ENCODE results near the gene TEK.

TEK gene

DNA sequence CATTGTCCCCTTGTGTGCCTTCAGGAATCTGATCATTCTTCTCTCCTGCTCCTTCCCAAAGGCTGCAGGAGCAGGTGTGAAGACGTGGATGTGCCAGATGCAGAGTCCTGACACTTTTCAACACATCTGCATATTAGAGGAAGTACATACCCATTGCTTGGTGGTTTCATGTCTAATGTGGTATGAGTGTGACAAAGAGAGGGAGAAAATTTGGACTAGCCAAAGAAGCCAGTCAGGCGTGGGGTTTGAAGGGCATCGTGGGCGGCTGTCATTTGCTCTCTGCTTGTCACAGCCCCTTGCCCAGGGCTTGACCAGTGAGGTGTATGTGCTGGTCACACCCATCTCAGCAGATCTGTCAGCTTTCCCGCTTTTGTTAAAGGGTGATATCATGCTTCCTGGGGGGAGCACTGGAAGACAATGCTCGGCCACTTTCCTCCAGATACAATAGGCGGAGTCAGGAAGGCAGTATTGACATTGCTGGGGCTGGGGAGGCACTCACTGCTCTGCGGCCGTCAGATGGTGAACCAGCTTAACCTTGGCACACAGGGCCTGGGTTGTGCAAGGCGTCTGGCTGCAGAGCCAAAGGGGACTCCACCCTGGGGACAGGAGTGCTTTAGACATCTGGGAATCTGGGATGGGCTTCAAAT is 8.6 kb downstream of the TEK start:
- Histone ChIP-seq H3K27ac (peak overlapping the region in 4 of 21 experiments; percentile 2 to 44 (median 36)), H3K4me3 (no peak overlapping the region)

DNA sequence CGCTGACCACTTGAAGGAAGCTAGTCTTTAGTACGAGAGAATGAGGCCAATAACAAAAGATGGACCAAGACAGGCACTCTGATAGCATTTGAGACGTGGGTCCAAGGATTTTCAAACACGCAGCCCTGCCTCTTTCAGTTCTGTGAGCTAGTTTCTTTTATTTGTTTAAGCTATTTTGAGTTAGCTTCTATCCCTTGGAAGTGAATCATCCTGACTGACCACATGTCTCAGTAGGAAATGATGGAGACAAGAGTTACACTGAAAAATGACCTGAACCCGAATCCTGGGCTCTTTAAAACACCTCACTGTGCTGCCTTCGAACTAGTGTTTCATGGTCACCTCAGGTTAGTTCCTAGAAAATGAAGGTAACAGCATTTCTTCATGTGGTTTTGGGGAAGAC is 9.9 kb downstream of the TEK start:
- no peak overlapping the region for H3K4me3 ChIP-seq
- H3K27ac ChIP-seq: peak overlapping the region in 3 of 21 experiments; percentile 22 to 38 (median 29)

DNA sequence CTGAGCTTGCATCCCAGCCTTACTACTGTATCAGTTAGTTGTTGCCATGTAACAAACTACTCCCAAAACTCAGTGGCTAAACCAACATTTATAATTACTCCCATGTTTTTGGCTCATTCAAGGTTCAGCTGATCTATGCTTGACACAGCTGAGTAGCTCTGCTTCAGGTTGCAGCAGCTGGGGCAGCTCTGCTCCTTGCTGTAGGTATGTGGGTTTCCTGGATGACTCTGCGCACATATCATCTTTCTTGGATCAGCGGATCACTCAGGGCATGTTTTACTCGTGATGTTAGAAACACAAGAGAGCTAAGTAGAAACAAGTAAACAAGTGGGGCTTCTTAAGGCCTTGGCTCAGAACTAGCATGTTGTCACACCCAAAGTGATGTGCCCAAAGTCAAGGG is 15.1 kb downstream of the TEK start:
- H3K27ac ChIP-seq: peak overlapping the region in 1 of 21 experiments; percentile 34
- H3K4me3 ChIP-seq: no peak overlapping the region

GRCh38 chr9:27125030-27125429 is 16.0 kb downstream of the TEK start:
- H3K4me3 ChIP-seq: no peak overlapping the region
- H3K27ac ChIP-seq: peak overlapping the region in 5 of 21 experiments; percentile 25 to 45 (median 34)

GRCh38 chr9:27125936-27126335 is 16.9 kb downstream of the TEK start:
- H3K4me3 ChIP-seq: no peak overlapping the region
- no peak overlapping the region for H3K27ac ChIP-seq

DNA sequence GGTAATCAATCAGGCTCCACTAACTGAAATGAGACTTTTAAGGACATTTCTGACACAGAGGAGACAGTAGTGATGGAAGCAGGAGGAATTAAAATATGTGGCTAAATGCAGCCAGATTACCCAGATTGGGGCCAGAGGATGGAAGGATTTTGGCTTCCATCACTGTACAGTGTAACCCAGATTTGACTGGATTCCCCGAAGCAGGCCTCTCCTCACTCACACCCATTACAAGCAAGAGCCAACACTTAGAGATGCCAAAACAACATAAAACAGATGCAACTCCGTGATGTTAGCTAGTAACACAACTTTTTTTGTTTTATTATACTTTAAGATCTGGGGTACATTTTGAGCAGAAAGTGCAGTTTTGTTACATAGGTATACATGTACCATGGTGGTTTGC is 17.6 kb downstream of the TEK start:
- H3K4me3 ChIP-seq: no peak overlapping the region
- H3K27ac ChIP-seq: no peak overlapping the region

DNA sequence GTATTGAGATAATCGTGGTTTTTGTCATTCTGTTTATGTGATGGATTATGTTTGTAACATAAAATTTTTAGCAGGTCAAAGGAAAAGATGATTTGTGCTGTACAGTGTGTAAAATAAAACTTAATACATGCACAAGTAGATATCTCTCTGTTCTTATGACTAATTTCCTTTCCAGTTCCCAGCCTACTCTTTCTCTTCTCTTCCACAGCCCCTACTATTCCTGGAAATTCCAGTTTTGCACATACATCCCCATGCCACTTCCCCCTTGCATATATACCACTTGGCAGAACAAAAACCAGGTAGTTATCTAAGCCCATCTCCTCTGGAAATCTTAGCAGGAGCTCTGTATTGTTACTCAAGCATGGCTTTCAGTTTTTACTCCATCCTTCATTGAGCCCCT is 20.2 kb downstream of the TEK start:
- Histone ChIP-seq H3K27ac (no peak overlapping the region), H3K4me3 (no peak overlapping the region)

- Histone ChIP-seq H3K4me3 (no peak overlapping the region), H3K27ac (no peak overlapping the region)
Observed at GRCh38 chr9:27131731-27132130, 22.7 kb downstream of the TEK start.

- Histone ChIP-seq H3K4me3 (no peak overlapping the region), H3K27ac (no peak overlapping the region)
Observed at GRCh38 chr9:27133817-27134216, 24.8 kb downstream of the TEK start.

DNA sequence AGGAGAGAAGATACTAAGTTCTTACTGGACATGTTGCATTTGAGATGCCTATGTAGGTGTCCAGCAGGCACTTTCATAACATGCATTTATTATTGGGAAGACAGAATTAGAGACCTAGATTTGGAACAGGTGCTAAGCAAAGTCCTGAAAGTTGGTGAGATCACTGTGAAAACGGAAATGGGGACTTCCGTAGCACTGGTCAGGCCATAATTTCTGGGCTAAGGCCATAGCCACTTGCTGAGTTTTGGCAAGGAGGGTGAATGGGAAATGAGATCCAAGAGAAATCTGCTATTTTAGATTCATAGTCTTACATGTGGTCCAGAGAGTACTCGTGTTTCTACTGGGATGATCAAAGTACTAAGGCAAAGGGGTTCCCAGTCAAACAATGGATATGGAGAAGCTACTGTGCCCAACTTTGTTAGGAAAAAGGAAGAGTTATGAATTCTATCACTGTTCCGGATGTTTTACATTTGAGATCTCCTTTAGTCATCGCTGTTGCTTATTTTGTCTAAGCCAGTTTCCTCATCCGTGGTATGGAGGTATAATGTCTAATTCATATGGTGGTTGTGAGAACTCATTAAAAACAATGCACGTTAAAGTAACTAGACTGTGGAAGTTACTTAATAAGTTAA is 33.4 kb downstream of the TEK start:
- Histone ChIP-seq H3K27ac (no peak overlapping the region), H3K4me3 (no peak overlapping the region)

DNA sequence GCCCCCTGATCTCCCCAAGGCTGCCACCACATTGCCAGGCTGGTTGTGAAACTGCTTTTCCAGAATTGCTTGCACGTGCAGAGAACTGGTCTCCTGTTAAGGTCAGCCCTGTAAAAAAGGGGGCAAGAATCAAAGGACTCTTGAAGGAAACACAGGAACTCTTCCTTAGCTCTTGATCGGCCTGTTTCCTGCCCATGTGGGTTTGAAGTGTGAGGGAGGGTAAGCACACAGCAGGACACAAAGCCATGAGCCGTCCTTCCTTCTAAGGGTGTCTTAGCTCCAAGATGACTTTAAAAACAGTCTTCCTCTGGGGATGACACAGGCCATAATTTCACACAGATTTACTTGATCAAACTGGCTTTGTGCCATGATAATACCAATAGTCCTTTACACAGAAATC is 36.1 kb downstream of the TEK start:
- Histone ChIP-seq H3K27ac (no peak overlapping the region), H3K4me3 (no peak overlapping the region)

DNA sequence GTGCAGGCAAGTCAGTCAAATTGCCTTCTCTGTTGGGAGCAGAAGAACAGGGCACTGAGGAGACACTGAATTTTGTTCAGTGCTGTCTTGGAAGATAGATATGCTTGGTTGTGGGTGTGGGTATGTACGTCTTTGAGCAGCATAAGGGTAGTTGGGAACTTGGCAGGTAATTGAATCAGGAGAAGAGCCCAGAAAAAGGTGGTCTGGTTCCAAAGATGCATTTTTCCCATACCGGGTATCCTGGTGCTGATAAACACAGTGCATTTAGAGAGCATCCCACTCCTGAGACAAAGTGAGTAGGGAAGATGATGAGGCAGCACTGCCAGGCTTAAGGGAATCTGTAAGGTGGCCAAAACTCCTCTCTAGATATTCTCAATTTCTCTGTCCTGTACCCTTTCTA is 40.6 kb downstream of the TEK start:
- Histone ChIP-seq H3K27ac (no peak overlapping the region), H3K4me3 (no peak overlapping the region)

GRCh38 chr9:27150746-27151406 is 41.9 kb downstream of the TEK start:
- H3K4me3 ChIP-seq: no peak overlapping the region
- no peak overlapping the region for H3K27ac ChIP-seq

- H3K4me3 ChIP-seq: no peak overlapping the region
- peak overlapping the region in 1 of 21 experiments; percentile 34 for H3K27ac ChIP-seq
Observed at GRCh38 chr9:27151693-27152404, 42.8 kb downstream of the TEK start.

- no peak overlapping the region for H3K27ac ChIP-seq
- no peak overlapping the region for H3K4me3 ChIP-seq
Observed at GRCh38 chr9:27152405-27152718, 43.3 kb downstream of the TEK start.

DNA sequence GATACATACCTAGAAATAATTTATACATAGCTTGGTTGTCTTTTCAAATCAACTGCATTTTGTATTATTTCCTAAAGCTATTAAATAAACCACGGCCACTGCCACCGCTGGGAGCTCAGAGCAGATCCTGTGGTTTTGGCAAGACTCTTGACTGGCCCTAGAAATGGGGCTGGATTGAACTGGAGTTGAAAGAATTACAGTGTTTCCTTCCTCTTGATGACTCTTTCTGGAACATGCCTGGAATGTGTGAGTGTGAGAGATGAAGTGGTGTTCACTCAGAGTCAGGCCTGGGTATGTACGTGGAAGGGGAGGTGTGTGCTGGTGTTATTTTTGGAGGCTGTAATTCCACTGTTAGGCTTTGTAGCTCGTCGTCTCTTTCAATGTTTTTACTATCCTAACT is 45.9 kb downstream of the TEK start:
- no peak overlapping the region for H3K4me3 ChIP-seq
- H3K27ac ChIP-seq: no peak overlapping the region

DNA sequence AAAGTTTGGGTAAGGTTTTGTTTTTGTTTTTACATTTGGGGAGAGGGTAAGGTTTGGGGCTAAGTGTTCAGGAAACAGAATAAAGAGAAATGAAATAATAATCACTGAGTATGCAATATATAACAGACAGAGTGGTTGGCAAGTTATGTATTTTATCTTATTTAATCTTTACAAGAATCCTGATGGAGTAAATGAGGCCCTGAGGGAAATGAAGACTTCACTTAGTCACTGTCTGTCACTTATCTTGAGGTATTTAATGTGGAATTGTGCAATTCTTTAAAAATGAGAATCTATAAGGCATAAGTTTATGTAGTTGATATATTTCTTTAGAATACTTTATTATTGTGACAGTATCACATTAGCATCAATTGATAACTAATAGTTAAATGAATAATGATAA is 48.1 kb downstream of the TEK start:
- no peak overlapping the region for H3K4me3 ChIP-seq

DNA sequence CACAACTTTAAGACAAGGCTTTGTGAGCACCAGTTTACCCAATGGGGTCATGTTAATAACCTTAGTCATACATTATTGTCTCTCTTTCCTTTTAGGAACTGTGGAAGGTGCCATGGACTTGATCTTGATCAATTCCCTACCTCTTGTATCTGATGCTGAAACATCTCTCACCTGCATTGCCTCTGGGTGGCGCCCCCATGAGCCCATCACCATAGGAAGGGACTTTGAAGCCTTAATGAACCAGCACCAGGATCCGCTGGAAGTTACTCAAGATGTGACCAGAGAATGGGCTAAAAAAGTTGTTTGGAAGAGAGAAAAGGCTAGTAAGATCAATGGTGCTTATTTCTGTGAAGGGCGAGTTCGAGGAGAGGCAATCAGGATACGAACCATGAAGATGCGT is 48.7 kb downstream of the TEK start:
- H3K4me3 ChIP-seq: no peak overlapping the region
- H3K27ac ChIP-seq: no peak overlapping the region

More for the DNA sequence above, 48.1 kb downstream of the TEK start:
- no peak overlapping the region for H3K27ac ChIP-seq

GRCh38 chr9:27160636-27161035 is 51.6 kb downstream of the TEK start:
- Histone ChIP-seq H3K4me3 (no peak overlapping the region), H3K27ac (peak overlapping the region in 1 of 21 experiments; percentile 21)

DNA sequence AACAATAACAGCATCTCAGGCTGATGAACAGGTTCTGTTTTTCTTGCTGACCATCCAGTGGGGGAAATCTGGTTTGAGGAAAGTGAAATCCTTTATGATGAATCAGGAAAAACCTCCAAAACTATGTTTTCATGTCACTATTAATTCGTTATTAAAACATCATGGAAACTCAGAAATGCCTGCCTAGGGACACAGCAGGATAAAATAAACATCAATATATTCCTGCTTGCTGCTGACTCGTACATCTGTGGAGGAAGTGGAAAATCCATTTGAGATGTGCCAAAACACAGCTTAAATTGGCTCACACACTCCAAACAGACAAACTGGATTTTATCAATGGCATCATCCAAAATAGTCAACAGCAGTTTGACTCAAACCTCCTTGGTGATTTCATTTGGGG is 53.0 kb downstream of the TEK start:
- H3K27ac ChIP-seq: no peak overlapping the region
- H3K4me3 ChIP-seq: no peak overlapping the region

- H3K4me3 ChIP-seq: no peak overlapping the region
- no peak overlapping the region for H3K27ac ChIP-seq
Observed at GRCh38 chr9:27165068-27165467, 56.0 kb downstream of the TEK start.
